ENCODE data around the gene BACH1. TPM values are rescaled to one million over a fixed set of nuclear protein-coding genes. Genes with fewer than 3 reads are reported as not detected.

The BACH1 gene
- total and polyA plus RNA-seq, 2 of the 8 experiments (the other 6 are each of a cell fraction or from before 2014, with no cell fraction given) = 6.9 to 50.7 TPM

- TF ChIP-seq SUZ12 (IDR thresholded peaks at IDR 0.05; ENCODE audit: low read length) = no peak
- TF ChIP-seq RAD21 (IDR thresholded peaks at IDR 0.05 in 1 of 2, conservative IDR thresholded peaks at IDR 0.05 in 1 of 2; ENCODE audit: low read depth in 2 of 2, low read length in 2 of 2) = no peak
- no peak for TF ChIP-seq SAP30 (IDR thresholded peaks at IDR 0.05; ENCODE audit: insufficient read depth, insufficient replicate concordance, low read length)
- no peak for TF ChIP-seq CEBPB (IDR thresholded peaks at IDR 0.05; ENCODE audit: low read depth, low read length)
- no peak for TF ChIP-seq CTBP2 (IDR thresholded peaks at IDR 0.05; ENCODE audit: borderline replicate concordance, insufficient read depth, insufficient read length, low read length)
- no peak for TF ChIP-seq CREB1 (IDR thresholded peaks at IDR 0.05)
- no peak for TF ChIP-seq KDM5A (IDR thresholded peaks at IDR 0.05; ENCODE audit: low read length)
- no peak for TF ChIP-seq CHD2 (IDR thresholded peaks at IDR 0.05; ENCODE audit: low read length)
These were observed 41.5 kb downstream of the BACH1 start (continued) for GRCh38 chr21:29340228-29340627.

All from H1 (cell line).